Loucy (cell line): ENCODE results near the gene APOH.

Experiments used
- CTCF ChIP-seq: fragments of 200-600 bp; sonication (generic); conservative IDR thresholded peaks from 2 replicates; pipeline ENCODE4 v1.5.1; 2014; ENCODE audit warnings: mild to moderate bottlenecking, antibody characterized with exemption, low read length
- EZH2phosphoT487 ChIP-seq: fragments of 200-600 bp; IDR thresholded peaks from 2 replicates; pipeline ENCODE4 v1.6.1; 2018; ENCODE audit warnings: antibody characterized with exemption, mild to moderate bottlenecking, moderate library complexity, borderline replicate concordance

GRCh38 chr17:66234611-66235010 is 5.4 kb upstream of the APOH start:
- no peak for TF ChIP-seq CTCF
- no peak for TF ChIP-seq EZH2phosphoT487
